Fibroblast of skin of back (primary cell): ENCODE data around the gene SELENOV.

Source experiments
- DNase-seq: peaks from one replicate; pipeline ENCODE4 v3.0.0-alpha.2; 2013

SELENOV gene

DNA sequence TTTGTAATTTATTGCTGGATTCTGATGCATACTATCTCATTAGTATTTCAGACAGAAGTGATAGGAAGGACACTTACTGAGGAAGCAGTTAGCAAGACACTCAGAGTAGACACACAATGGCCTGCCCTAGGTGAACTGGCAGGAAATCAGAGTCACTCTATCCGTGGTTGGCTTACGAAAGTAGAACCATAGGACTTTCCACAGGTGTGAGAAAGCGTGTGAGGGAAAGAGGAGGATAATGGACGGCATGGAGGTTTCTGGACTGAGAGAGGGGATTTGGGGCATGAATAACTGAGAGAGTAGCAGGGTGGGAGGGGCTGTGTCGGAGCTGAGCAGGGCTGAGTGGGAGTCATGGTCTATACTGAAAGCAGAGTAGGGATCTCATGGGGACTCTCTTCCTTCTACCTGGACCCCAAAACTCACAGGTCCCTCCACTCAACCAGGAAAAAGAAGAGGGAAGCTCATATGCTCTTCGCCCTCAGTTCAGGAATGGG lies 43.7 kb downstream of the SELENOV start:
- no peak for DNase-seq

DNA sequence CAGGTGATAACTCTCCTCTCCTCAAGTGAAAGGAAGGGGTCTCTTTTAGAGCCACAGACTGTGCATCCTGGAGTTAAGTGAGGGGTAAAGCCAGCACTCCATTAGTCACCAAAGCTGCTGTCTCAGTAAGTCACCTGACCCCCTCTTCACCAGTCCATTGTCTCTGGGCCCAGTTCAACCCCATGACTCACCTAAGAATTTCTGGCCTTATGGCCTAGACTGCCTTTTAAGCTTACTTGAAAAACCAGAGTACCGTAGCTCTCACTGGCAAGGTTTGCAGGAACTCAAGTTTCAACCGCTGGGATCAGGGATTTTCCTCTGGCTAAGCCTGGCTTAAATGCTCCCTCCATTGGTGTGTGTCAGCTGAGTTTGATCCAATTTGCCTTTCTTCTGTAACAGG lies 48.5 kb downstream of the SELENOV start:
- DNase-seq: peak; percentile 6

DNA sequence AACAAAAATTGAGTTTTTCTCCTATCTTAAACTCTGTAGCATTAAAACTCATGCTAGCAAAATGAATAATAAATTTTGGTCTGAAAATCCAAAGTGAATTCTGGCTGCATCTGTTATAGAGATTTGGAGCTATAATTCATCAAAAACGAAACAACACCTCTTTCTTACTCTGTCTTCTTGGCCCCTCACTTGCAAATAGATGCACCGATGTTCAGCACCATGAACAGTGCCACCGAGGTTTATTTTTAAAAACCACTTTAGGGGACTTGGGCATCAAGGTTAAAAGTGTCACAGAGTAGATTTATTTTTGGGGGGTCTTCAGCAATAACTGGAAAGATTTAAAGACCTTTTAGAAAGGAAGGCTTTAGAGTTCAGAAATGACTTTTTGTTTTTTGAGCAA lies 51.1 kb downstream of the SELENOV start:
- no peak for DNase-seq

DNA sequence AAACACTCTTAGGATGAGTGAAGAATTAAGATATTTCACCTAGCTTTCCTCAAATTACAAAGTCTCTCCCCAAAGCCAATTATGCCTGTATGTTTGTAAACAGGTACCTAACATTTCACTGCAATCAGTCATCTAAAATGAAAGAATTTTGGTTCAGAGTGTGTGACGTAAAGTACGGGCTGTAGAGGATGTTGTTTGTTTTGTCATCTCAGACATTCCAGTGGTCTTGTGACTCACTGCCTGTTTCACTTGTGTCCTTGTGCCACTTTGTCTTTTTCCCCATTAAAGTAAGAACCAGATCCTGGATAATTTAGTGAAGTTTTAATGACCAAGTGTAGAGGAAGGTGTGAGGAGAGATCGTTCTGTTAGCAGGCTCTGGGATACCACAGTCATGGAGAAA lies 53.7 kb downstream of the SELENOV start:
- DNase-seq: peak; percentile 72
